ENCODE measurements around the gene PRR15L. TPM values are rescaled to one million over a fixed set of nuclear protein-coding genes. Genes with fewer than 3 reads are reported as not detected.
A peak's percentile ranks its signal among the peaks of the same experiment; 100 is the strongest.

Gene PRR15L
- total and polyA plus RNA-seq, 2 experiments from 2014 or later = 56.5 to 66.4 TPM

GRCh38 chr17:47942568-47942967, 15.1 kb downstream of the PRR15L start:
- no peaks in the 10 kb centered on the region for H3K36me3 ChIP-seq (replicated peaks; ENCODE audit: insufficient read depth, low read depth)
- no peaks in the 10 kb centered on the region for H3K27me3 ChIP-seq
- no peaks in the 10 kb centered on the region for H3K79me2 ChIP-seq
- H2AFZ ChIP-seq = no peak overlapping the region
- H3K4me3 ChIP-seq = no peak overlapping the region
- no peak for DNase-seq (ENCODE audit: low spot score)
- H3K4me1 ChIP-seq (ENCODE audit: insufficient read depth) = no peaks in the 10 kb centered on the region
- peak overlapping the region; percentile 74 for H3K4me2 ChIP-seq
- no peaks in the 10 kb centered on the region for H3K9me3 ChIP-seq (ENCODE audit: low read depth)
- H3K27ac ChIP-seq = no peak overlapping the region
- H4K20me1 ChIP-seq (ENCODE audit: insufficient read depth, poor library complexity, severe bottlenecking) = no peaks in the 10 kb centered on the region
- 77% methylated on average over 6 of the region's 6 CpGs for WGBS (ENCODE audit: low lambda C conversion rate, missing lambda C conversion rate)
- no peaks in the 10 kb centered on the region for H3K9me2 ChIP-seq (replicated peaks; ENCODE audit: insufficient read depth)
- TF ChIP-seq EZH2 (IDR thresholded peaks at IDR 0.05; ENCODE audit: borderline replicate concordance) (no peak), CTCF (IDR thresholded peaks at IDR 0.05; ENCODE audit: poor library complexity) (no peak), EZH2phosphoT487 (IDR thresholded peaks at IDR 0.05; ENCODE audit: low read depth, severe bottlenecking, unreplicated experiment) (no peak)

- no peaks in the 10 kb centered on the region for H3K36me3 ChIP-seq (replicated peaks; ENCODE audit: insufficient read depth, low read depth)
- H3K9me3 ChIP-seq (ENCODE audit: low read depth) = no peaks in the 10 kb centered on the region
- no peak overlapping the region for H2AFZ ChIP-seq
- no peak for TF ChIP-seq EZH2phosphoT487 (IDR thresholded peaks at IDR 0.05; ENCODE audit: low read depth, severe bottlenecking, unreplicated experiment)
- no peak for TF ChIP-seq EZH2 (IDR thresholded peaks at IDR 0.05; ENCODE audit: borderline replicate concordance)
- no peak for TF ChIP-seq CTCF (IDR thresholded peaks at IDR 0.05; ENCODE audit: poor library complexity)
- 76% methylated on average over 5 of the region's 5 CpGs for WGBS (ENCODE audit: low lambda C conversion rate, missing lambda C conversion rate)
- peak overlapping the region; percentile 13 for H3K4me3 ChIP-seq
- no peak for DNase-seq (ENCODE audit: low spot score)
- H3K27me3 ChIP-seq = no peaks in the 10 kb centered on the region
- H3K4me1 ChIP-seq (ENCODE audit: insufficient read depth) = no peaks in the 10 kb centered on the region
- H3K4me2 ChIP-seq = peak overlapping the region; percentile 74
- peak overlapping the region; percentile 56 for H3K27ac ChIP-seq
- no peaks in the 10 kb centered on the region for H4K20me1 ChIP-seq (ENCODE audit: insufficient read depth, poor library complexity, severe bottlenecking)
- no peaks in the 10 kb centered on the region for H3K9me2 ChIP-seq (replicated peaks; ENCODE audit: insufficient read depth)
- H3K79me2 ChIP-seq = no peaks in the 10 kb centered on the region
Measured at GRCh38 chr17:47942096-47942510, 15.6 kb downstream of the PRR15L start.

- peak; percentile 89 for DNase-seq (ENCODE audit: low spot score)
- H3K9me2 ChIP-seq (replicated peaks; ENCODE audit: insufficient read depth) = no peaks in the 10 kb centered on the region
- H3K4me1 ChIP-seq (ENCODE audit: insufficient read depth) = no peaks in the 10 kb centered on the region
- no peaks in the 10 kb centered on the region for H4K20me1 ChIP-seq (ENCODE audit: insufficient read depth, poor library complexity, severe bottlenecking)
- H3K79me2 ChIP-seq = no peaks in the 10 kb centered on the region
- H3K4me3 ChIP-seq = peak within 1 kb of the TSS; percentile 13
- H2AFZ ChIP-seq = peak within 1 kb of the TSS; percentile 75
- H3K36me3 ChIP-seq (replicated peaks; ENCODE audit: insufficient read depth, low read depth) = no peaks in the 10 kb centered on the region
- peak within 1 kb of the TSS; percentile 56 for H3K27ac ChIP-seq
- no peaks in the 10 kb centered on the region for H3K27me3 ChIP-seq
- peak within 1 kb of the TSS; percentile 74 for H3K4me2 ChIP-seq
- WGBS (ENCODE audit: low lambda C conversion rate, missing lambda C conversion rate) = 60% methylated on average over 49 of the region's 50 CpGs
- H3K9me3 ChIP-seq (ENCODE audit: low read depth) = no peaks in the 10 kb centered on the region
- TF ChIP-seq CTCF (IDR thresholded peaks at IDR 0.05; ENCODE audit: poor library complexity) (no peak), EZH2 (IDR thresholded peaks at IDR 0.05; ENCODE audit: borderline replicate concordance) (no peak), EZH2phosphoT487 (IDR thresholded peaks at IDR 0.05; ENCODE audit: low read depth, severe bottlenecking, unreplicated experiment) (no peak)
Measured at GRCh38 chr17:47941246-47942095, 16.2 kb downstream of the PRR15L start, which contains the start of gene PNPO. PNPO (plus strand) TSS chr17:47941571; CDS start chr17:47941676, 105 bp downstream.
